H1 (cell line): Measurements from ENCODE around the gene ADD3. TPM values are rescaled to one million over a fixed set of nuclear protein-coding genes. Genes with fewer than 3 reads are reported as not detected.

ENCODE experiments used
- CTCF ChIA-PET: fragments of 300-600 bp; sonication (Branson Sonifier 250); formaldehyde crosslinking; loops from one replicate; lab custom pipeline; 2021; ENCODE audit not compliant: partially characterized antibody; lab: Charles Lee
- POLR2A ChIA-PET: fragments of 300-600 bp; sonication (Branson Sonifier 250); formaldehyde crosslinking; loops from one replicate; lab custom pipeline; 2021; ENCODE audit warnings: inconsistent platforms; ENCODE audit not compliant: partially characterized antibody; lab: Charles Lee
- DNase-seq, 2 experiments: peaks; one replicate each; pipeline versions ENCODE4 v3.0.0 to v3.0.0-alpha.2; 2010 to 2022; ENCODE audit warnings: low spot score in 2 of 2, low read depth in 1 of 2, mixed read lengths in 1 of 2
- FAIRE-seq: peaks from 2 replicates; lab custom pipeline; 2011; peaks lifted over from hg19 to GRCh38; lab: Jason Lieb, UNC
- H2AFZ ChIP-seq: 2 replicates; pipeline ENCODE4 v1.8.1; 2012; ENCODE audit warnings: low read length, inconsistent platforms
- H2AK5ac ChIP-seq: 2 replicates; pipeline ENCODE4 v1.6.1; 2013; ENCODE audit warnings: low read depth, low read length
- H2BK120ac ChIP-seq: replicated peaks from 2 replicates; pipeline ENCODE3; 2013; ENCODE audit warnings: low read depth, low read length, inconsistent platforms
- H2BK12ac ChIP-seq: 2 replicates; pipeline ENCODE4 v1.6.1; 2013; ENCODE audit warnings: low read depth, low read length
- H2BK15ac ChIP-seq: 2 replicates; pipeline ENCODE4 v1.6.1; 2013; ENCODE audit warnings: low read length
- H2BK20ac ChIP-seq: 2 replicates; pipeline ENCODE4 v1.6.1; 2013; ENCODE audit warnings: low read length
- H2BK5ac ChIP-seq: 2 replicates; pipeline ENCODE4 v1.6.1; 2013; ENCODE audit warnings: low read depth, low read length
- H3K14ac ChIP-seq: 2 replicates; pipeline ENCODE4 v1.6.1; 2013; ENCODE audit warnings: inconsistent platforms; ENCODE audit not compliant: insufficient read length
- H3K18ac ChIP-seq: 2 replicates; pipeline ENCODE4 v1.6.1; 2013; ENCODE audit warnings: low read length; ENCODE audit errors: extremely low read depth
- H3K23ac ChIP-seq: 2 replicates; pipeline ENCODE4 v1.6.1; 2013; ENCODE audit warnings: inconsistent platforms; ENCODE audit not compliant: insufficient read length
- H3K23me2 ChIP-seq: 2 replicates; pipeline ENCODE4 v1.6.1; 2013; ENCODE audit warnings: low read depth, low read length
- H3K27ac ChIP-seq: 2 replicates; pipeline ENCODE4 v1.6.1; 2011; ENCODE audit warnings: low read depth, low read length, inconsistent platforms
- H3K27me3 ChIP-seq, 4 experiments: replicated peaks in 1 of 4; 1 replicate in 1 of 4; 2 replicates in 3 of 4; pipeline versions ENCODE4 v1.6.1 to v1.8.1; 2011 to 2013; ENCODE audit warnings: low read length in 3 of 4, mild to moderate bottlenecking in 3 of 4, inconsistent platforms in 2 of 4, mixed read lengths in 2 of 4, moderate library complexity in 1 of 4; ENCODE audit not compliant: control insufficient read depth in 3 of 4, insufficient read depth in 3 of 4; ENCODE audit errors: extremely low read depth in 1 of 4
- H3K36me3 ChIP-seq, 4 experiments: 2 replicates each; pipeline versions ENCODE4 v1.6.1 to v1.8.1; 2011 to 2013; ENCODE audit warnings: mild to moderate bottlenecking in 4 of 4, low read length in 3 of 4, moderate library complexity in 2 of 4, control low read depth in 1 of 4, inconsistent platforms in 1 of 4; ENCODE audit not compliant: insufficient read depth in 4 of 4, control insufficient read depth in 2 of 4
- H3K4ac ChIP-seq: replicated peaks from 2 replicates; pipeline ENCODE3; 2013; ENCODE audit warnings: low read length, low read depth, mixed read lengths, inconsistent platforms; ENCODE audit not compliant: insufficient read length
- H3K4me1 ChIP-seq, 4 experiments: replicated peaks in 1 of 4; 1 replicate in 1 of 4; 2 replicates in 3 of 4; pipeline versions ENCODE4 v1.6.1 to v1.8.1; 2011 to 2013; ENCODE audit warnings: low read length in 3 of 4, inconsistent platforms in 2 of 4, mixed read lengths in 1 of 4; ENCODE audit not compliant: insufficient read depth in 4 of 4, control insufficient read depth in 3 of 4
- H3K4me2 ChIP-seq, 2 experiments: 2 replicates each; pipeline versions ENCODE4 v1.6.1 to v1.8.1; 2011 to 2013; ENCODE audit warnings: low read depth in 2 of 2, low read length in 2 of 2, control low read depth in 1 of 2, inconsistent platforms in 1 of 2, mild to moderate bottlenecking in 1 of 2; ENCODE audit not compliant: insufficient read depth in 1 of 2
- H3K4me3 ChIP-seq, 4 experiments: fragments of 200-600, 300-600 bp in 1 of 4; sonication (generic), shearing (Covaris generic), sonication (Bioruptor Twin) in 1 of 4; 2 replicates each; pipeline versions ENCODE4 v1.5.1 to v1.8.1; 2011 to 2016; ENCODE audit warnings: low read length in 4 of 4, low read depth in 3 of 4, control low read depth in 2 of 4, inconsistent platforms in 2 of 4, mild to moderate bottlenecking in 2 of 4, mixed read lengths in 1 of 4, moderate library complexity in 1 of 4; ENCODE audit not compliant: insufficient read depth in 2 of 4; ENCODE audit errors: extremely low read depth in 1 of 4
- H3K56ac ChIP-seq: replicated peaks from 2 replicates; pipeline ENCODE3; 2013; ENCODE audit warnings: low read depth, mild to moderate bottlenecking, mixed read lengths, low read length, inconsistent platforms; ENCODE audit not compliant: insufficient read length
- H3K79me1 ChIP-seq: 2 replicates; pipeline ENCODE4 v1.6.1; 2013; ENCODE audit warnings: low read depth, low read length, control low read depth
- H3K79me2 ChIP-seq, 2 experiments: 2 replicates each; pipeline versions ENCODE4 v1.6.1 to v1.8.1; 2012 to 2013; ENCODE audit warnings: low read length in 2 of 2, mild to moderate bottlenecking in 2 of 2, inconsistent platforms in 1 of 2; ENCODE audit not compliant: insufficient read depth in 2 of 2, control insufficient read depth in 1 of 2
- H3K9ac ChIP-seq, 4 experiments: replicated peaks in 1 of 4; 1 replicate in 1 of 4; 2 replicates in 3 of 4; pipeline versions ENCODE4 v1.6.1 to v1.8.1; 2011 to 2013; ENCODE audit warnings: low read depth in 3 of 4, low read length in 3 of 4, control low read depth in 2 of 4, mild to moderate bottlenecking in 2 of 4, moderate library complexity in 2 of 4, inconsistent platforms in 1 of 4; ENCODE audit errors: extremely low read depth in 1 of 4
- H3K9me3 ChIP-seq, 2 experiments: 2 replicates each; pipeline versions ENCODE4 v1.6.1 to v1.8.1; 2012 to 2013; ENCODE audit warnings: mild to moderate bottlenecking in 2 of 2, moderate library complexity in 2 of 2, control low read depth in 1 of 2, inconsistent platforms in 1 of 2, low read depth in 1 of 2, low read length in 1 of 2, mixed read lengths in 1 of 2; ENCODE audit not compliant: insufficient read depth in 2 of 2
- H4K20me1 ChIP-seq, 2 experiments: replicated peaks in 1 of 2; 2 replicates each; pipeline versions ENCODE3 to v1.8.1; 2011 to 2013; ENCODE audit warnings: inconsistent platforms in 2 of 2, low read length in 2 of 2, mild to moderate bottlenecking in 1 of 2; ENCODE audit not compliant: insufficient read depth in 2 of 2, control insufficient read depth in 1 of 2
- H4K5ac ChIP-seq: 2 replicates; pipeline ENCODE4 v1.6.1; 2013; ENCODE audit warnings: low read length, low read depth, mixed read lengths, inconsistent platforms; ENCODE audit not compliant: insufficient read length
- H4K8ac ChIP-seq: 2 replicates; pipeline ENCODE4 v1.8.0; 2013; ENCODE audit warnings: mild to moderate bottlenecking, moderate library complexity, low read length, inconsistent platforms; ENCODE audit not compliant: insufficient read depth; ENCODE audit errors: extremely low read depth
- H4K91ac ChIP-seq: replicated peaks from 2 replicates; pipeline ENCODE3; 2013; ENCODE audit warnings: low read length, mixed read lengths, inconsistent platforms; ENCODE audit not compliant: insufficient read length
- ATF2 ChIP-seq: IDR thresholded peaks from 2 replicates; pipeline ENCODE4 v1.6.1; 2012; ENCODE audit warnings: low read length, inconsistent platforms
- CHD1 ChIP-seq: IDR thresholded peaks from 2 replicates; pipeline ENCODE4 v1.6.1; 2012; ENCODE audit warnings: low read depth, low read length, improper control_type of control experiment
- GABPA ChIP-seq: IDR thresholded peaks from 2 replicates; pipeline ENCODE4 v1.6.1; 2011; ENCODE audit warnings: mild to moderate bottlenecking, low read length, moderate library complexity, borderline replicate concordance; ENCODE audit not compliant: insufficient read depth
- KDM4A ChIP-seq: IDR thresholded peaks from one replicate; pipeline ENCODE4 v1.7.1; 2012; ENCODE audit warnings: low read depth, mild to moderate bottlenecking, moderate library complexity, low read length, inconsistent platforms; ENCODE audit not compliant: severe bottlenecking
- MAX ChIP-seq: IDR thresholded peaks from 2 replicates; pipeline ENCODE4 v1.6.1; 2012; ENCODE audit warnings: inconsistent platforms
- POU5F1 ChIP-seq: IDR thresholded peaks from 2 replicates; pipeline ENCODE4 v1.6.1; 2011; ENCODE audit warnings: low read depth, mild to moderate bottlenecking, low read length, moderate library complexity
- RAD21 ChIP-seq, 2 experiments: IDR thresholded peaks in 1 of 2; conservative IDR thresholded peaks in 1 of 2; 2 replicates each; pipeline ENCODE4 v1.6.1; 2011; ENCODE audit warnings: low read depth in 2 of 2, low read length in 2 of 2, improper control_type of control experiment in 1 of 2, inconsistent platforms in 1 of 2, mild to moderate bottlenecking in 1 of 2, moderate library complexity in 1 of 2
- SIX5 ChIP-seq: IDR thresholded peaks from 2 replicates; pipeline ENCODE4 v1.6.1; 2011; ENCODE audit warnings: mild to moderate bottlenecking, low read depth, low read length
- SP4 ChIP-seq: IDR thresholded peaks from 2 replicates; pipeline ENCODE4 v1.6.1; 2012; ENCODE audit warnings: low read length, inconsistent platforms
- TAF7 ChIP-seq: optimal IDR thresholded peaks from 2 replicates; pipeline ENCODE3; 2011; ENCODE audit warnings: low read depth, mild to moderate bottlenecking, inconsistent platforms, low read length, moderate library complexity, borderline replicate concordance
- TEAD4 ChIP-seq: IDR thresholded peaks from 2 replicates; pipeline ENCODE4 v1.6.1; 2012; ENCODE audit warnings: low read depth, low read length, inconsistent platforms, mixed read lengths
- YY1 ChIP-seq: IDR thresholded peaks from 2 replicates; pipeline ENCODE4 v1.6.1; 2011; ENCODE audit warnings: low read depth, mild to moderate bottlenecking, low read length
- WGBS, 2 experiments: shearing (Covaris generic) in 1 of 2; methylation state at CpG; one replicate each; pipeline versions ENCODE4 v1.1.6 to v1.1.7; 2013 to 2015; ENCODE audit warnings: low lambda C conversion rate in 2 of 2, mixed read lengths in 2 of 2, inconsistent platforms in 1 of 2, low coverage in 1 of 2, missing lambda C conversion rate in 1 of 2; ENCODE audit not compliant: insufficient replicate concordance in 2 of 2, insufficient coverage in 1 of 2, insufficient read length in 1 of 2; ENCODE audit errors: extremely low coverage in 1 of 2, missing lambda C conversion rate in 1 of 2; 5-methylcytosine and 5-hydroxymethylcytosine counted together
- polyA plus RNA-seq, 7 experiments: library from polyadenylated mRNA; depleted of rRNA in 3 of 7; stranded (reverse) in 5 of 7; unstranded in 2 of 7; fragments of >200 nt in 5 of 7; fragments of 200-250 nt in 2 of 7; gene quantifications; 1 replicate in 5 of 7; 2 replicates in 1 of 7; 4 replicates in 1 of 7; pipeline versions ENCODE4 v1.2.1 to v1.2.3, GENCODE V29; 2011 to 2013; ENCODE audit warnings: missing spikeins in 2 of 7, mixed read lengths in 2 of 7
- total RNA-seq: library from RNA; stranded (reverse); fragmentation: NEBNext Ultra II Directional; extraction: Animal tissue kit (Norgen Biotek cat#: 25700); gene quantifications from 2 replicates; pipeline ENCODE4 v1.2.1, GENCODE V29; 2021

Gene ADD3
- total and polyA plus RNA-seq, 2 of the 8 experiments (the other 6 are each of a cell fraction or from before 2014, with no cell fraction given), result 44.7 to 85.6 TPM

- H3K9ac ChIP-seq, result no peak overlapping the region
- no peak overlapping the region for H2AFZ ChIP-seq
- H3K4me1 ChIP-seq, result peaks cover 0 to 15% (median 9%) of the 10 kb centered on the region in 4 experiments; a peak in 5 of 7 replicates
- no peaks in the 10 kb centered on the region for H3K9me3 ChIP-seq
- no peak overlapping the region for H4K5ac ChIP-seq
- H3K79me2 ChIP-seq, result peaks cover 3 to 94% of the 10 kb centered on the region in 2 experiments; a peak in 3 of 4 replicates
- H3K4me2 ChIP-seq, result no peak overlapping the region
- CTCF ChIA-PET, result interaction anchor here (0.7 to 1.2 kb wide), 3 partner anchors 13 to 60 kb away, joined by 3 to 4 read pairs (median 3); no protein-coding TSS in a partner anchor
- WGBS, 2 experiments, result 94% methylated on average over 1 of the region's 1 CpG; no CpG with 5 or more reads in 1 of the 2 experiments
- H2BK5ac ChIP-seq, result no peak overlapping the region
- no peak overlapping the region for H2BK120ac ChIP-seq
- no peak overlapping the region for H4K91ac ChIP-seq
- H3K23me2 ChIP-seq, result no peaks in the 10 kb centered on the region
- FAIRE-seq, result no peak
- H3K18ac ChIP-seq, result no peak overlapping the region
- no peak overlapping the region for H3K14ac ChIP-seq
- no peak overlapping the region for H3K56ac ChIP-seq
- no peak overlapping the region for H2BK12ac ChIP-seq
- no peak overlapping the region for H3K4ac ChIP-seq
- H3K27ac ChIP-seq, result no peak overlapping the region
- H4K20me1 ChIP-seq, result peaks cover 3 to 11% of the 10 kb centered on the region in 2 experiments
- no peaks in the 10 kb centered on the region for H3K79me1 ChIP-seq
- no peak overlapping the region for H2BK15ac ChIP-seq
- no peak for DNase-seq
- H2BK20ac ChIP-seq, result no peak overlapping the region
- no peak overlapping the region for H4K8ac ChIP-seq
- no peak overlapping the region for H3K23ac ChIP-seq
- no peaks in the 10 kb centered on the region for H3K27me3 ChIP-seq
- no peaks in the 10 kb centered on the region for H3K36me3 ChIP-seq
- no peak overlapping the region for H3K4me3 ChIP-seq
- no peak overlapping the region for H2AK5ac ChIP-seq
- POLR2A ChIA-PET, result no interaction called here
- TF ChIP-seq ATF2 (no peak), SIX5 (no peak), MAX (no peak), YY1 (no peak), TAF7 (no peak), KDM4A (no peak), POU5F1 (no peak), TEAD4 (no peak), SP4 (no peak), CHD1 (no peak), GABPA (no peak), RAD21 (IDR thresholded peaks at IDR 0.05 in 1 of 2, conservative IDR thresholded peaks at IDR 0.05 in 1 of 2; ENCODE audit: low read depth in 2 of 2, low read length in 2 of 2) (no peak)
These were observed 10.1 kb downstream of the ADD3 start for GRCh38 chr10:110017907-110018306.
